ENCODE measurements around the gene NLRP1.

NLRP1 gene

GRCh38 chr17:5621729-5622128 is 37.4 kb upstream of the NLRP1 start:
- H3K27me3 ChIP-seq (ENCODE audit: insufficient read depth, low read length, poor library complexity, severe bottlenecking) = no peaks in the 10 kb centered on the region
- H3F3A ChIP-seq (ENCODE audit: low read depth) = no peaks in the 10 kb centered on the region
- H3K4me3 ChIP-seq (ENCODE audit: low read length, poor library complexity, severe bottlenecking) = no peak overlapping the region
- H3K36me3 ChIP-seq (ENCODE audit: insufficient read depth, low read length) = no peaks in the 10 kb centered on the region
- H3K9ac ChIP-seq (ENCODE audit: low read depth, low read length, poor library complexity, severe bottlenecking) = no peak overlapping the region
- TF ChIP-seq CTCF (conservative IDR thresholded peaks at IDR 0.05; ENCODE audit: low read length) (no peak), EZH2phosphoT487 (IDR thresholded peaks at IDR 0.05; ENCODE audit: borderline replicate concordance) (no peak)
- H3K9me3 ChIP-seq (ENCODE audit: insufficient read depth, low read depth, low read length) = no peaks in the 10 kb centered on the region
- no peaks in the 10 kb centered on the region for H4K20me1 ChIP-seq (ENCODE audit: insufficient read depth, low read length, poor library complexity, severe bottlenecking)
- no peak overlapping the region for H3K4me2 ChIP-seq (ENCODE audit: low read depth, low read length, poor library complexity, severe bottlenecking)
- H3K9me2 ChIP-seq (replicated peaks; ENCODE audit: low read depth, low read length) = no peaks in the 10 kb centered on the region
- H2AFZ ChIP-seq (ENCODE audit: low read length) = no peak overlapping the region
- H3K79me2 ChIP-seq (ENCODE audit: insufficient read depth, low read length) = no peaks in the 10 kb centered on the region
- H3K4me1 ChIP-seq (ENCODE audit: insufficient read depth, low read length, poor library complexity, severe bottlenecking) = no peaks in the 10 kb centered on the region

- no peaks in the 10 kb centered on the region for H3K9me2 ChIP-seq (replicated peaks; ENCODE audit: low read depth, low read length)
- no peaks in the 10 kb centered on the region for H3K79me2 ChIP-seq (ENCODE audit: insufficient read depth, low read length)
- no peak overlapping the region for H2AFZ ChIP-seq (ENCODE audit: low read length)
- no peaks in the 10 kb centered on the region for H3K27me3 ChIP-seq (ENCODE audit: insufficient read depth, low read length, poor library complexity, severe bottlenecking)
- H3F3A ChIP-seq (ENCODE audit: low read depth) = no peaks in the 10 kb centered on the region
- H4K20me1 ChIP-seq (ENCODE audit: insufficient read depth, low read length, poor library complexity, severe bottlenecking) = no peaks in the 10 kb centered on the region
- H3K9ac ChIP-seq (ENCODE audit: low read depth, low read length, poor library complexity, severe bottlenecking) = no peak overlapping the region
- H3K4me1 ChIP-seq (ENCODE audit: insufficient read depth, low read length, poor library complexity, severe bottlenecking) = no peaks in the 10 kb centered on the region
- no peak overlapping the region for H3K4me2 ChIP-seq (ENCODE audit: low read depth, low read length, poor library complexity, severe bottlenecking)
- no peak overlapping the region for H3K4me3 ChIP-seq (ENCODE audit: low read length, poor library complexity, severe bottlenecking)
- no peaks in the 10 kb centered on the region for H3K9me3 ChIP-seq (ENCODE audit: insufficient read depth, low read depth, low read length)
- no peak for TF ChIP-seq EZH2phosphoT487 (IDR thresholded peaks at IDR 0.05; ENCODE audit: borderline replicate concordance)
- no peak for TF ChIP-seq CTCF (conservative IDR thresholded peaks at IDR 0.05; ENCODE audit: low read length)
- no peaks in the 10 kb centered on the region for H3K36me3 ChIP-seq (ENCODE audit: insufficient read depth, low read length)
Observed at GRCh38 chr17:5621026-5621425, 36.7 kb upstream of the NLRP1 start.

- Histone ChIP-seq H3F3A (ENCODE audit: low read depth) (no peaks in the 10 kb centered on the region), H3K9me3 (ENCODE audit: insufficient read depth, low read depth, low read length) (no peaks in the 10 kb centered on the region), H3K9me2 (replicated peaks; ENCODE audit: low read depth, low read length) (no peaks in the 10 kb centered on the region), H4K20me1 (ENCODE audit: insufficient read depth, low read length, poor library complexity, severe bottlenecking) (no peaks in the 10 kb centered on the region), H3K36me3 (ENCODE audit: insufficient read depth, low read length) (no peaks in the 10 kb centered on the region), H3K79me2 (ENCODE audit: insufficient read depth, low read length) (no peaks in the 10 kb centered on the region), H3K4me2 (ENCODE audit: low read depth, low read length, poor library complexity, severe bottlenecking) (no peak overlapping the region), H3K9ac (ENCODE audit: low read depth, low read length, poor library complexity, severe bottlenecking) (no peak overlapping the region), H3K4me3 (ENCODE audit: low read length, poor library complexity, severe bottlenecking) (no peak overlapping the region), H2AFZ (ENCODE audit: low read length) (no peak overlapping the region), H3K4me1 (ENCODE audit: insufficient read depth, low read length, poor library complexity, severe bottlenecking) (no peaks in the 10 kb centered on the region), H3K27me3 (ENCODE audit: insufficient read depth, low read length, poor library complexity, severe bottlenecking) (no peaks in the 10 kb centered on the region)
- TF ChIP-seq CTCF (conservative IDR thresholded peaks at IDR 0.05; ENCODE audit: low read length) (no peak), EZH2phosphoT487 (IDR thresholded peaks at IDR 0.05; ENCODE audit: borderline replicate concordance) (no peak)
Observed at GRCh38 chr17:5619088-5619740, 34.9 kb upstream of the NLRP1 start.

Data from Loucy (cell line).